Measurements from ENCODE around the gene MYBPHL. TPM values are rescaled to one million over a fixed set of nuclear protein-coding genes. Genes with fewer than 3 reads are reported as not detected.

The MYBPHL gene
- total RNA-seq, 4 donors from 2014 or later, result 3.1 TPM; not detected in 3

DNA sequence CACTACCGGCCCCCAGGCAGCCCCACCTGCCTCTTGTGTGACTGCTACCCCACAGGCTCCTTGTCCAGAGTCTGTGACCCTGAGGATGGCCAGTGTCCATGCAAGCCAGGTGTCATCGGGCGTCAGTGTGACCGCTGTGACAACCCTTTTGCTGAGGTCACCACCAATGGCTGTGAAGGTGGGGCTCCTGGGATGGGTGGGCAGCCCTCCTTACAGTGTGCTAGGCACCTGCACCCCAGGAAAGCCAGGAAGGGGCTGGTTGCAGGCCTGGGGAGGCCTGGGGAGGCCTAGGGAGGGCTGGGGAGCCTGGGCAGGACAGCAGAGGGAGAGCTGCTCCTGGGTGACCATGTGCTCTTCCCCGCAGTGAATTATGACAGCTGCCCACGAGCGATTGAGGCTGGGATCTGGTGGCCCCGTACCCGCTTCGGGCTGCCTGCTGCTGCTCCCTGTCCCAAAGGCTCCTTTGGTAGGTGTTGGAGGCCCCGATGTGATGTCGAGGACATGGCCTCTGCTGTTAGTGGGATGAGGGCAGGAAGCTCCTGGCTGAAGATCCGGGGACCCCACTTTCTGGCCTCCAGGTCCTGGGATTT, 41.0 kb downstream of the MYBPHL start:
- DNase-seq, result no peak

DNA sequence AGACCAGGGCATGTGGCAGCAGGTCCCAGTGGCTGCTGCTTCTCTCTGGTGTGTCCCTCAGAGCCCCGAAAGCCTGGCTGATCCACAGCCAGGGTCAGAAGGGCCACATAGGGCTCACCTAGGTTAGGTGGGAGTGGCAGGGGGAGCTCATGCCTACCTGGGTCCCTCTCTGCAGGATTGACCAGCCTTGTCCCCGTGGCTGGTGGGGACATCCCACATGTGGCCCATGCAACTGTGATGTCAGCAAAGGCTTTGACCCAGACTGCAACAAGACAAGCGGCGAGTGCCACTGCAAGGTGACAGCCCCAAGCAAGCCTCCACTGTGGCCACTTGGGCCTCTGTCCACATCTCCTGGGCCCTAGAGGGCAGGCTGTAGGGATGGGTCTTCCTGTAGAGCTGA, 41.8 kb downstream of the MYBPHL start:
- intact Hi-C loops (cut with DNase I; ENCODE audit: low total_unique reads), result no loop called here
- TF ChIP-seq, protein P1, sequence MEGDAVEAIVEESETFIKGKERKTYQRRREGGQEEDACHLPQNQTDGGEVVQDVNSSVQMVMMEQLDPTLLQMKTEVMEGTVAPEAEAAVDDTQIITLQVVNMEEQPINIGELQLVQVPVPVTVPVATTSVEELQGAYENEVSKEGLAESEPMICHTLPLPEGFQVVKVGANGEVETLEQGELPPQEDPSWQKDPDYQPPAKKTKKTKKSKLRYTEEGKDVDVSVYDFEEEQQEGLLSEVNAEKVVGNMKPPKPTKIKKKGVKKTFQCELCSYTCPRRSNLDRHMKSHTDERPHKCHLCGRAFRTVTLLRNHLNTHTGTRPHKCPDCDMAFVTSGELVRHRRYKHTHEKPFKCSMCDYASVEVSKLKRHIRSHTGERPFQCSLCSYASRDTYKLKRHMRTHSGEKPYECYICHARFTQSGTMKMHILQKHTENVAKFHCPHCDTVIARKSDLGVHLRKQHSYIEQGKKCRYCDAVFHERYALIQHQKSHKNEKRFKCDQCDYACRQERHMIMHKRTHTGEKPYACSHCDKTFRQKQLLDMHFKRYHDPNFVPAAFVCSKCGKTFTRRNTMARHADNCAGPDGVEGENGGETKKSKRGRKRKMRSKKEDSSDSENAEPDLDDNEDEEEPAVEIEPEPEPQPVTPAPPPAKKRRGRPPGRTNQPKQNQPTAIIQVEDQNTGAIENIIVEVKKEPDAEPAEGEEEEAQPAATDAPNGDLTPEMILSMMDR (IDR thresholded peaks at IDR 0.05 in 4 of 5, conservative IDR thresholded peaks at IDR 0.05 in 1 of 5), result no peak
- TF ChIP-seq POLR2A (IDR thresholded peaks at IDR 0.05), result no peak
- no peak for DNase-seq
- H3K4me3 ChIP-seq, result no peak overlapping the region
- no peak overlapping the region for H3K27ac ChIP-seq
- no peaks in the 10 kb centered on the region for H3K36me3 ChIP-seq
- no peaks in the 10 kb centered on the region for H3K4me1 ChIP-seq
- no peaks in the 10 kb centered on the region for H3K27me3 ChIP-seq
- in situ Hi-C loops (cut with MboI; ENCODE audit: low sequenced_read_pairs in 4 of 4), result loop anchor here in 1 of 4 donors (10.0 kb wide), 1 partner anchor 140 kb away; no protein-coding TSS in a partner anchor
- no peak for ATAC-seq
- H3K9me3 ChIP-seq, result no peaks in the 10 kb centered on the region

More for the DNA sequence above, 41.0 kb downstream of the MYBPHL start:
- TF ChIP-seq POLR2A (IDR thresholded peaks at IDR 0.05), result no peak
- TF ChIP-seq, protein P1 (IDR thresholded peaks at IDR 0.05 in 4 of 5, conservative IDR thresholded peaks at IDR 0.05 in 1 of 5), result no peak
- Histone ChIP-seq H3K4me1 (no peaks in the 10 kb centered on the region), H3K36me3 (no peaks in the 10 kb centered on the region), H3K27me3 (no peaks in the 10 kb centered on the region), H3K9me3 (no peaks in the 10 kb centered on the region), H3K4me3 (no peak overlapping the region), H3K27ac (no peak overlapping the region)
- intact Hi-C loops (cut with DNase I; ENCODE audit: low total_unique reads), result no loop called here
- in situ Hi-C loops (cut with MboI; ENCODE audit: low sequenced_read_pairs in 4 of 4), result loop anchor here in 1 of 4 donors (10.0 kb wide), 1 partner anchor 139 kb away; no protein-coding TSS in a partner anchor
- no peak for ATAC-seq

DNA sequence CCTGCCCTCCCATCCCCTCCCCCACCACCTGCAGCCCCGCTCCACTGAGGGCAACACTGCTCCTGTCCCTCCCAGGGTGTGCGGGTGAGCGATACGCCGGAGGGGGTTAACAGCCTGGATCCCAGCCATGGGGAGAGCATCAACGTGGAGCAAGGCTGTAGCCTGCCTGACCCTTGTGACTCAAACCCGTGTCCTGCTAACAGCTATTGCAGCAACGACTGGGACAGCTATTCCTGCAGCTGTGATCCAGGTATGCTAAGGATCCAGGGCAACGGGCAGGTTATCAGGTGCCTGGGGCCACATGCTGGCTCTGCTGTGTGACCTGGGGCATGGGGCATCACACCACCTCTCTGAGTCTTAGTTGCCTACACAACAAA, 42.4 kb downstream of the MYBPHL start:
- H3K27ac ChIP-seq, result no peak overlapping the region
- H3K36me3 ChIP-seq, result no peaks in the 10 kb centered on the region
- no peaks in the 10 kb centered on the region for H3K4me1 ChIP-seq
- intact Hi-C loops (cut with DNase I; ENCODE audit: low total_unique reads), result no loop called here
- no peaks in the 10 kb centered on the region for H3K27me3 ChIP-seq
- ATAC-seq, result no peak
- DNase-seq, result no peak
- no peak for TF ChIP-seq POLR2A (IDR thresholded peaks at IDR 0.05)
- TF ChIP-seq, protein P1 (IDR thresholded peaks at IDR 0.05 in 4 of 5, conservative IDR thresholded peaks at IDR 0.05 in 1 of 5), result no peak
- no peaks in the 10 kb centered on the region for H3K9me3 ChIP-seq
- in situ Hi-C loops (cut with MboI; ENCODE audit: low sequenced_read_pairs in 4 of 4), result loop anchor here in 1 of 4 donors (10.0 kb wide), 1 partner anchor 140 kb away; no protein-coding TSS in a partner anchor
- H3K4me3 ChIP-seq, result no peak overlapping the region

DNA sequence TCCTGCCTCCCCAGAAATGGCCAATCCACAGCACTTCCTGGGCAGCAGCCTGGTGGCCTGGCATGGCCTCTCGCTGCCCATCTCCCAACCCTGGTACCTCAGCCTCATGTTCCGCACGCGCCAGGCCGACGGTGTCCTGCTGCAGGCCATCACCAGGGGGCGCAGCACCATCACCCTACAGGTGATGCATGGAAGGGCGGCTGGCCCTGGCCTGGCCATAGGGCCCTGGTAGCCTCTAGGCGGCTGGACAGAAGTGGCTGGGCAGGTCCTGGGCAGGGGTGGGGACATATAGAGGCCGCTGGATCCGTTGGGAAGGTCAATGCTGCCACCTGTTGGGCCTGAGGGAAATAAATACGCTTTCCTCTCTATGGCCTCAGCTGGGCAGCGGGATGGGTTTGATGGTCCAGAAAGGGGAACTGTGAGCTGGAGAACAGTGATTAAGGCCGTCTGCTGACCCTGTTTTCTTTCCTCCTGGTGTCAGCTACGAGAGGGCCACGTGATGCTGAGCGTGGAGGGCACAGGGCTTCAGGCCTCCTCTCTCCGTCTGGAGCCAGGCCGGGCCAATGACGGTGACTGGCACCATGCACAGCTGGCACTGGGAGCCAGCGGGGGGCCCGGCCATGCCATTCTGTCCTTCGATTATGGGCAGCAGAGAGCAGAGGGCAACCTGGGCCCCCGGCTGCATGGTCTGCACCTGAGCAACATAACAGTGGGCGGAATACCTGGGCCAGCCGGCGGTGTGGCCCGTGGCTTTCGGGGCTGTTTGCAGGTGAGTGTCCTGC, 43.0 kb downstream of the MYBPHL start:
- intact Hi-C loops (cut with DNase I; ENCODE audit: low total_unique reads), result loop anchor here (1.0 kb wide), 3 partner anchors 62 to 269 kb away; no protein-coding TSS in a partner anchor
- ATAC-seq (peak; percentile 59 to 78), DNase-seq (peak; percentile 52 to 76)
- no peaks in the 10 kb centered on the region for H3K9me3 ChIP-seq
- H3K4me3 ChIP-seq, result no peak overlapping the region
- no peaks in the 10 kb centered on the region for H3K36me3 ChIP-seq
- no peak for TF ChIP-seq POLR2A (IDR thresholded peaks at IDR 0.05)
- TF ChIP-seq, protein P1 (IDR thresholded peaks at IDR 0.05 in 4 of 5, conservative IDR thresholded peaks at IDR 0.05 in 1 of 5), result peak; percentile 87 to 98 (median 93)
- no peaks in the 10 kb centered on the region for H3K27me3 ChIP-seq
- in situ Hi-C loops (cut with MboI; ENCODE audit: low sequenced_read_pairs in 4 of 4), result loop anchor here in 1 of 4 donors (10.0 kb wide), 1 partner anchor 141 kb away; no protein-coding TSS in a partner anchor
- H3K4me1 ChIP-seq, result no peaks in the 10 kb centered on the region
- H3K27ac ChIP-seq, result no peak overlapping the region
